A172 (cell line): ENCODE data around the gene ARID5A. TPM values are rescaled to one million over a fixed set of nuclear protein-coding genes. Genes with fewer than 3 reads are reported as not detected.

Source experiments
- DNase-seq: peaks from one replicate; pipeline ENCODE4 v3.0.0-alpha.2; 2015; ENCODE audit warnings: low spot score
- total RNA-seq: library from RNA; depleted of rRNA; stranded (reverse); fragments of >200 nt; shearing (Covaris generic); gene quantifications from 2 replicates; pipeline ENCODE4 v1.2.3, GENCODE V29; 2014; rRNA removed

ARID5A gene
- total RNA-seq, 1 experiment from 2014 or later = 6.9 TPM

- no peak for DNase-seq
Measured at GRCh38 chr2:96601382-96602292, 65.1 kb downstream of the ARID5A start.

Other genes with a start within 250 kb of the ARID5A start
- gene SNRNP200, start 231.2 kb upstream of the ARID5A start, total RNA-seq = 33.0 and 38.5 TPM in 2 replicates
- gene ITPRIPL1, start 211.4 kb upstream of the ARID5A start, total RNA-seq = not detected in 2 replicates
- gene NCAPH, start 201.0 kb upstream of the ARID5A start, total RNA-seq = 48.4 and 56.8 TPM in 2 replicates
- gene NEURL3, start 31.4 kb upstream of the ARID5A start, total RNA-seq = 0.45 and 0.93 TPM in 2 replicates
- 32.7 and 36.7 TPM in 2 replicates for gene KANSL3, start 101.6 kb downstream of the ARID5A start, total RNA-seq
- gene FER1L5, start 106.0 kb downstream of the ARID5A start, total RNA-seq = 0.10 and 0.22 TPM in 2 replicates
- gene LMAN2L, start 203.3 kb downstream of the ARID5A start, total RNA-seq = 49.3 and 57.1 TPM in 2 replicates
- gene CNNM4, start 224.2 kb downstream of the ARID5A start, total RNA-seq = 4.4 and 5.2 TPM in 2 replicates